DMS79 treated with DMSO at 0.1 percent for 48 hours (cell line): ENCODE measurements around the gene PEX11B.

Source experiments
- DNase-seq: peaks from one replicate; lab custom pipeline; 2025; lab: John Stamatoyannopoulos, UW

Gene PEX11B

GRCh38 chr1:145906954-145907753, 11.4 kb downstream of the PEX11B start:
- no peak for DNase-seq

- DNase-seq = no peak
Measured at GRCh38 chr1:145901312-145902021, 17.1 kb downstream of the PEX11B start.

- DNase-seq = no peak
Measured at GRCh38 chr1:145898756-145899155, 19.8 kb downstream of the PEX11B start.

GRCh38 chr1:145897969-145898368, 20.5 kb downstream of the PEX11B start:
- no peak for DNase-seq

GRCh38 chr1:145895471-145895870, 23.0 kb downstream of the PEX11B start:
- no peak for DNase-seq

GRCh38 chr1:145893306-145894055, 25.0 kb downstream of the PEX11B start:
- no peak for DNase-seq

GRCh38 chr1:145892486-145893087, 25.9 kb downstream of the PEX11B start:
- DNase-seq = peak; percentile 68

- DNase-seq = peak; percentile 98
Measured at GRCh38 chr1:145891587-145892485, 26.7 kb downstream of the PEX11B start.

GRCh38 chr1:145891143-145891542, 27.4 kb downstream of the PEX11B start:
- DNase-seq = peak; percentile 15

GRCh38 chr1:145889722-145890121, 28.8 kb downstream of the PEX11B start:
- no peak for DNase-seq

- no peak for DNase-seq
Measured at GRCh38 chr1:145887631-145888030, 30.9 kb downstream of the PEX11B start.

- no peak for DNase-seq
Measured at GRCh38 chr1:145886816-145887215, 31.7 kb downstream of the PEX11B start.

- DNase-seq = no peak
Measured at GRCh38 chr1:145886390-145886789, 32.1 kb downstream of the PEX11B start.

GRCh38 chr1:145885738-145886287, 32.7 kb downstream of the PEX11B start, which contains the start of gene ANKRD35:
Gene ANKRD35 (minus strand): TSS chr1:145885866. CDS start chr1:145885758, 108 bp downstream.
- DNase-seq = no peak

GRCh38 chr1:145884675-145885074, 33.8 kb downstream of the PEX11B start:
- no peak for DNase-seq

GRCh38 chr1:145879775-145880174, 38.7 kb downstream of the PEX11B start:
- peak; percentile 84 for DNase-seq

GRCh38 chr1:145878724-145879123, 39.8 kb downstream of the PEX11B start:
- no peak for DNase-seq

GRCh38 chr1:145877923-145878486, 40.5 kb downstream of the PEX11B start:
- DNase-seq = no peak

- no peak for DNase-seq
Measured at GRCh38 chr1:145874646-145875045, 43.9 kb downstream of the PEX11B start.
